ENCODE results near the gene ZNF362. TPM values are rescaled to one million over a fixed set of nuclear protein-coding genes. Genes with fewer than 3 reads are reported as not detected.

Gene ZNF362
- total and polyA plus RNA-seq, 2 experiments from 2014 or later: 11.0 to 12.9 TPM

DNA sequence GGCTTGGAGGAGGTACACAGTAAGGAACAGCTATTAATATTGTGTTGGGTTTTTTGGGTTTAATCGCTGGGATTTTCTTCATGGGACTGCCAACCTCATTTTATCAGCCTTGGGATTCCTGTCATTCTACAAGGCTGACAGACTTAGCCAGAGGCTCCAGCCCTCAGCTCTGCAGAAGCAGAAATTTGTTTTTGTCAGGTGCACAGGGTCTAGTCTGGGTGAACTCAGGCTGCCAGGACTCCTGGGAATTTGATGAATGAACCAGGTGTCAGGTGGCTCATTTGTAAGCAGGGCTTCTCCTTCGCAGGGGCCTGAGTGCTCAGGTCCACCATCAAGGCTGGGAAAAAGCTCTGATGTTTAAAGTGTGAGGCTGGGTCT, 11.5 kb upstream of the ZNF362 start:
- Histone ChIP-seq H3K4me3 (no peak overlapping the region), H3K36me3 (ENCODE audit: insufficient read depth) (no peaks in the 10 kb centered on the region), H3K4me2 (no peak overlapping the region), H4K20me1 (replicated peaks; ENCODE audit: insufficient read depth) (no peaks in the 10 kb centered on the region), H3K27ac (ENCODE audit: low read depth) (no peak overlapping the region), H3K79me2 (replicated peaks; ENCODE audit: insufficient read depth) (no peaks in the 10 kb centered on the region), H3K27me3 (ENCODE audit: insufficient read depth) (peaks cover 8% of the 10 kb centered on the region; the same call in 1 of the 2 replicates), H2AFZ (no peak overlapping the region), H3K9me2 (ENCODE audit: insufficient read depth) (no peaks in the 10 kb centered on the region), H3K4me1 (ENCODE audit: insufficient read depth) (peaks cover 29% of the 10 kb centered on the region), H3F3A (replicated peaks; ENCODE audit: low read depth) (no peaks in the 10 kb centered on the region)
- Mint-ChIP-seq H3K9me3 (no peaks in the 10 kb centered on the region), H3K4me3 (no peak overlapping the region), H3K27ac (no peak overlapping the region), H3K27me3 (ENCODE audit: insufficient read depth, low read depth, poor library complexity) (peaks cover 6% of the 10 kb centered on the region), H3K36me3 (ENCODE audit: low read depth) (no peaks in the 10 kb centered on the region), H3K4me1 (peaks cover 24% of the 10 kb centered on the region)
- no peak for TF ChIP-seq POLR2AphosphoS5 (IDR thresholded peaks at IDR 0.05; ENCODE audit: low read depth)
- DNase-seq (ENCODE audit: low spot score): no peak
- no peak for ATAC-seq

DNA sequence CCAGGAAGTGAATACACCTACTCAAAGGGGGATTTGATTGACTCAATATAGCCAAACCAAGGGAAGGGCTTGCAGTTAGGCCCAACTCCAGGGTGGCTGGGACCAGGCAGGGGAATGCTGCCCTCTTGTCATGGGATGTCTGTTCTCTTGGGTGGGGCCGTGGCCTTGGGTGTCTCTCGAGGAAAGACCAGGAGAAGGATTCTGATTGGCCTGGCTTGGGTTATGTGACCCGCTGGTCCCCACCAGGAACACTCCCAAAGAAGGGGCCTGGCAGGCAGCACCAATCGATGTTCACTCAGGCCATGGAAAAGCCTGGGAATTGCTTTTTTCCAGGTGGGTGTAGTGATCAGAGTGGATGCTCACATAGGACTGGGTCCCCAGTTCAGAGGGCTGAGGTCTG, 10.1 kb upstream of the ZNF362 start:
- Histone ChIP-seq H3K27ac (ENCODE audit: low read depth) (no peak overlapping the region), H3K27me3 (ENCODE audit: insufficient read depth) (peaks cover 8% of the 10 kb centered on the region; the same call in 1 of the 2 replicates), H3K36me3 (ENCODE audit: insufficient read depth) (no peaks in the 10 kb centered on the region), H3F3A (replicated peaks; ENCODE audit: low read depth) (no peaks in the 10 kb centered on the region), H3K79me2 (replicated peaks; ENCODE audit: insufficient read depth) (no peaks in the 10 kb centered on the region), H3K4me3 (no peak overlapping the region), H3K4me1 (ENCODE audit: insufficient read depth) (peaks cover 29% of the 10 kb centered on the region), H2AFZ (no peak overlapping the region), H3K9me2 (ENCODE audit: insufficient read depth) (no peaks in the 10 kb centered on the region), H4K20me1 (replicated peaks; ENCODE audit: insufficient read depth) (no peaks in the 10 kb centered on the region), H3K4me2 (no peak overlapping the region)
- Mint-ChIP-seq H3K9me3 (no peaks in the 10 kb centered on the region; the same call in 2 of the 3 replicates), H3K4me1 (peaks cover 24% of the 10 kb centered on the region), H3K27ac (no peak overlapping the region), H3K4me3 (no peak overlapping the region), H3K27me3 (ENCODE audit: insufficient read depth, low read depth, poor library complexity) (peaks cover 8% of the 10 kb centered on the region), H3K36me3 (ENCODE audit: low read depth) (no peaks in the 10 kb centered on the region; the same call in 2 of the 3 replicates)
- no peak for DNase-seq (ENCODE audit: low spot score)
- no peak for ATAC-seq
- TF ChIP-seq POLR2AphosphoS5 (IDR thresholded peaks at IDR 0.05; ENCODE audit: low read depth) (no peak), STAT1 (IDR thresholded peaks at IDR 0.05; ENCODE audit: unreplicated experiment) (no peak), EZH2phosphoT487 (IDR thresholded peaks at IDR 0.05; ENCODE audit: unreplicated experiment) (no peak), CREB1 (CRISPR knock-in tag; IDR thresholded peaks at IDR 0.05; ENCODE audit: low read depth) (no peak), JUNB (IDR thresholded peaks at IDR 0.05; ENCODE audit: unreplicated experiment) (no peak), NANOG (IDR thresholded peaks at IDR 0.05; ENCODE audit: borderline replicate concordance) (no peak), ZNF114 (CRISPR knock-in tag; IDR thresholded peaks at IDR 0.05) (no peak), ZNF462 (CRISPR knock-in tag; IDR thresholded peaks at IDR 0.05) (no peak), EZH2 (IDR thresholded peaks at IDR 0.05; ENCODE audit: low read depth, unreplicated experiment) (no peak), ETS1 (IDR thresholded peaks at IDR 0.05) (no peak)
- TF ChIP-seq, protein P1, sequence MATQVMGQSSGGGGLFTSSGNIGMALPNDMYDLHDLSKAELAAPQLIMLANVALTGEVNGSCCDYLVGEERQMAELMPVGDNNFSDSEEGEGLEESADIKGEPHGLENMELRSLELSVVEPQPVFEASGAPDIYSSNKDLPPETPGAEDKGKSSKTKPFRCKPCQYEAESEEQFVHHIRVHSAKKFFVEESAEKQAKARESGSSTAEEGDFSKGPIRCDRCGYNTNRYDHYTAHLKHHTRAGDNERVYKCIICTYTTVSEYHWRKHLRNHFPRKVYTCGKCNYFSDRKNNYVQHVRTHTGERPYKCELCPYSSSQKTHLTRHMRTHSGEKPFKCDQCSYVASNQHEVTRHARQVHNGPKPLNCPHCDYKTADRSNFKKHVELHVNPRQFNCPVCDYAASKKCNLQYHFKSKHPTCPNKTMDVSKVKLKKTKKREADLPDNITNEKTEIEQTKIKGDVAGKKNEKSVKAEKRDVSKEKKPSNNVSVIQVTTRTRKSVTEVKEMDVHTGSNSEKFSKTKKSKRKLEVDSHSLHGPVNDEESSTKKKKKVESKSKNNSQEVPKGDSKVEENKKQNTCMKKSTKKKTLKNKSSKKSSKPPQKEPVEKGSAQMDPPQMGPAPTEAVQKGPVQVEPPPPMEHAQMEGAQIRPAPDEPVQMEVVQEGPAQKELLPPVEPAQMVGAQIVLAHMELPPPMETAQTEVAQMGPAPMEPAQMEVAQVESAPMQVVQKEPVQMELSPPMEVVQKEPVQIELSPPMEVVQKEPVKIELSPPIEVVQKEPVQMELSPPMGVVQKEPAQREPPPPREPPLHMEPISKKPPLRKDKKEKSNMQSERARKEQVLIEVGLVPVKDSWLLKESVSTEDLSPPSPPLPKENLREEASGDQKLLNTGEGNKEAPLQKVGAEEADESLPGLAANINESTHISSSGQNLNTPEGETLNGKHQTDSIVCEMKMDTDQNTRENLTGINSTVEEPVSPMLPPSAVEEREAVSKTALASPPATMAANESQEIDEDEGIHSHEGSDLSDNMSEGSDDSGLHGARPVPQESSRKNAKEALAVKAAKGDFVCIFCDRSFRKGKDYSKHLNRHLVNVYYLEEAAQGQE (IDR thresholded peaks at IDR 0.05; ENCODE audit: unreplicated experiment): no peak
